ENCODE results near the gene HP1BP3.
"Not testable (repeated sequence)": the region's sequence is repeated elsewhere in the genome, so short reads cannot be mapped to it uniquely, and the experiment has no call there.

Gene HP1BP3

GRCh38 chr1:20787029-20787839 is at the start of gene HP1BP3:
HP1BP3 (minus strand) TSS chr1:20787307; CDS start chr1:20780440, 6,867 bp downstream.
- peak; percentile 45 for DNase-seq (ENCODE audit: low read depth)

- no peak for DNase-seq (ENCODE audit: low read depth)
Observed at GRCh38 chr1:20836230-20836629, 49.1 kb upstream of the HP1BP3 start.

GRCh38 chr1:20834780-20835179 is 47.7 kb upstream of the HP1BP3 start:
- DNase-seq (ENCODE audit: low read depth), result no peak

- DNase-seq (ENCODE audit: low read depth), result no peak
Observed at GRCh38 chr1:20834192-20834591, 47.1 kb upstream of the HP1BP3 start.

GRCh38 chr1:20830378-20830777 is 43.3 kb upstream of the HP1BP3 start:
- DNase-seq (ENCODE audit: low read depth), result no peak

- DNase-seq (ENCODE audit: low read depth), result no peak
Observed at GRCh38 chr1:20829946-20830345, 42.8 kb upstream of the HP1BP3 start.

- no peak for DNase-seq (ENCODE audit: low read depth)
Observed at GRCh38 chr1:20829531-20829930, 42.4 kb upstream of the HP1BP3 start.

GRCh38 chr1:20823845-20824244 is 36.7 kb upstream of the HP1BP3 start:
- DNase-seq (ENCODE audit: low read depth), result no peak

- DNase-seq (ENCODE audit: low read depth), result no peak
Observed at GRCh38 chr1:20821466-20821865, 34.4 kb upstream of the HP1BP3 start.

- DNase-seq (ENCODE audit: low read depth), result no peak
Observed at GRCh38 chr1:20819818-20820217, 32.7 kb upstream of the HP1BP3 start.

- DNase-seq (ENCODE audit: low read depth), result no peak
Observed at GRCh38 chr1:20814534-20814871, 27.4 kb upstream of the HP1BP3 start.

GRCh38 chr1:20811916-20812315 is 24.8 kb upstream of the HP1BP3 start:
- no peak for DNase-seq (ENCODE audit: low read depth)

- DNase-seq (ENCODE audit: low read depth), result no peak
Observed at GRCh38 chr1:20793236-20793635, 6.1 kb upstream of the HP1BP3 start.

- DNase-seq (ENCODE audit: low read depth), result no peak
Observed at GRCh38 chr1:20792196-20792595, 5.1 kb upstream of the HP1BP3 start.

GRCh38 chr1:20790785-20791184 is 3.7 kb upstream of the HP1BP3 start:
- no peak for DNase-seq (ENCODE audit: low read depth)

- DNase-seq (ENCODE audit: low read depth), result not testable (repeated sequence)
Observed at GRCh38 chr1:20789598-20789997, 2.5 kb upstream of the HP1BP3 start.

- no peak for DNase-seq (ENCODE audit: low read depth)
Observed at GRCh38 chr1:20787840-20788795, 1.0 kb upstream of the HP1BP3 start.

- peak; percentile 80 for DNase-seq (ENCODE audit: low read depth)
Observed at GRCh38 chr1:20786253-20787028, 666 bp downstream of the HP1BP3 start.

- DNase-seq (ENCODE audit: low read depth), result no peak
Observed at GRCh38 chr1:20785907-20786252, 1.2 kb downstream of the HP1BP3 start.

GRCh38 chr1:20775700-20776099 is 11.4 kb downstream of the HP1BP3 start:
- DNase-seq (ENCODE audit: low read depth), result no peak

GRCh38 chr1:20771780-20772179 is 15.3 kb downstream of the HP1BP3 start:
- DNase-seq (ENCODE audit: low read depth), result no peak

- DNase-seq (ENCODE audit: low read depth), result no peak
Observed at GRCh38 chr1:20770314-20771087, 16.6 kb downstream of the HP1BP3 start.

All from HS-5 (cell line).